Measurements from ENCODE around the gene PBXIP1.
"Not testable (repeated sequence)": the region's sequence is repeated elsewhere in the genome, so short reads cannot be mapped to it uniquely, and the experiment has no call there.

Gene PBXIP1

DNA sequence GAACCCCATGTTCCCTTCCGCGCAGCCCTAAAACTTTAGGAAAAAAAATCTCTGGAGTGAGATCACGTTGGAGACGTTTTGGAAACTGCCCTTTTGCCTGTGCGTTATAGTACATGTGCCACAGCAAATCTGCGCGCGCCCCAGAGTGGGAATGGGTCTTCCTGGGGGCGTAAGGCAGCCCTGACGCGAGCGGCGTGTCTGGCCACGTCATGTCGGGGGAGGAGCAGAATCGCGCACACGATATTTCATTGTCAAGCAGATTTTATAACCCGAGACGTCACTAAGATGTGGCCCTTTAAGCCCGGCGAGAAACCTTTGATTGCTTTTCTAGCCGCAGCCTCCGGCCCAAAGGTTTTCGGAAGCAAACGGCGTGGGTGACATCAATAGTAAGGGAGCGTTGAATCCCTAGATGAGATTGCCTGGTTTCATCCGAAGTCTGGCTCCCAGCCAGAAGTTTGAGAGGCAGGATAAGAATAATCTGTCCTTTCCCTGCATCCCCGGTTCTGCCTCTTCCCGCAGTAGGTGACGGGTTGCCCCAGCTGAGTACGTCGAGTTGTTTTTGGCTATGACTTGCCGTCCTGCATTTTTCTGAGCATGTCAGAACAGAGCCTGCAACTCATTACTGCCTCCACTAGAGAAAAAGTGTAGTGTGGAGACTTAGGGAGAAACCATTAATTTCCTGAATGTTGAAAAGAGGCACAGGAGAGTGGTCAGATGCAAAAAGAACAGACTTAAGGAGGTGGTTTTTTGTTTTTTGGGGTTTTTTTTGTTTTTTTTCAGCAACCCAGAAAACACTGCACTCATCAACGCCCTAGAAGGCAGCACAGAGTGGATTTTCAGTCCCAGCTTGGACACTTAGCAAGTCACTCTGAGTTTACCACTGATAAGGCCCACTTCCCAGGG lies 18.6 kb downstream of the PBXIP1 start:
- DNase-seq (ENCODE audit: low read depth in 2 of 2) = peak; percentile 70 to 77

DNA sequence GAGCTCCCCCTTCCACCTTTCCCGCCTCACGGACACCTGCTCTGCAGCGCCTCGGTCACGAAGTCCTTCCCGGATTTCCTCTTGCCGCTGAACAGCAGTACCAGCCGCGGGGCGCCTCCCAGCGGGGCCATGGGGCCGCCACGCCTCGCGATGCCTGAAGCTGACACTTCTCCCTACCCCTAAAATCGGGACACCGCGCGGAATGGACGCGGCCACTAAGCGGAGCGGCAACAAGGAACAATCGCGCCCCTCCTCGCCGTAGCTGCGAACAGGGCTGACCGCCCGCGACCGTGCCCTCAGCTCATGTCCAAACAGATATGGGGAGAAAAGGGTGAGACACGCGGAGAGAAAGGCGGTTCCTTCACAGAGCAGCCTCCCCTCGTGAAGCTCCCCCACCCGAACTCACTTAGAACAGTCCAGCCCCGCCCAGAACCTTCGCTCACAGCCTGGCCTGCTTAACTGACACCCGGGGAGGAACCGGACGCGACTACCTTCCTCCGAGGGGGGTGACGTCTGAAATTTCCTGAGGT lies 19.3 kb downstream of the PBXIP1 start, which contains the start of gene PMVK:
Gene PMVK (minus strand): TSS at position 165 of the 530 bp plus-strand sequence. CDS start 34 bp downstream, at position 131.
- DNase-seq (ENCODE audit: low read depth in 2 of 2) = peak; percentile 91 to 94

DNA sequence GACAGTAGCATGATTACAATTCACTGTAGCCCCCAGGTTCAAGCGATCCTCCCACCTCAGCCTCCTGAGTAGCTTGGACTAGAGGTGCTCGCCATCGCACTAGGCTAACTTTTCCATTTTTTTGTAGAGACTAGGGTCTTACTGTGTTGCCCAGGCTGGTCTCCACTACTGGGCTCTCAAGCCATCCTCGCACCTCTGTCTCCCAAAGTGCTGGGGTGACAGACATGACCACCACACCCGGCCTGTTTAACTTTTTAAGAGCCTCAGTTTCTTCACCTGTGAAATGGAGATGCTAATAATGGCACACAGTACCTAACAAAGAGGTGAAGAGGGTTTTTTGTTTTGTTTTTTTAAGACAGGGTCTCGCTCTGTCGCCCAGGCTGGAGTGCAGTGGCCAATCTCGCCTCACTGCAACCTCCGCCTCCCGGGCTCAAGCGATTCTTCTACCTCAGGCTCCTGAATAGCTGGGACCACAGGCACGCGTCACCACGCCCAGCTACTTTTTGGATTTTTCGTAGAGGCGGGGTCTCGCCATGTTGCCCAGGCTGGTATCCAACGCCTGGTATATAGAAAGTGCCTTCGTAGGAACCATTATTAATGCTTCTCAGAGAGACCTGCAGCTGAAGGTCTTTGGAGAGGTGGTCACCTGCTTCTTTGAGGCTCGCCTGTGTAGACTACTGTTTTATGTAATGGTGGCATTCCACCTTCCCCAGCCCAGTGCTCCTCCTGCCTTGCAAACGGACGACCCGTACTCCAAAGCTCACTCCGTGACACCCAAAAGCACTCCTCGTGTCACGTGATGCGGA lies 19.9 kb downstream of the PBXIP1 start:
- DNase-seq (ENCODE audit: low read depth in 2 of 2) = no peak

DNA sequence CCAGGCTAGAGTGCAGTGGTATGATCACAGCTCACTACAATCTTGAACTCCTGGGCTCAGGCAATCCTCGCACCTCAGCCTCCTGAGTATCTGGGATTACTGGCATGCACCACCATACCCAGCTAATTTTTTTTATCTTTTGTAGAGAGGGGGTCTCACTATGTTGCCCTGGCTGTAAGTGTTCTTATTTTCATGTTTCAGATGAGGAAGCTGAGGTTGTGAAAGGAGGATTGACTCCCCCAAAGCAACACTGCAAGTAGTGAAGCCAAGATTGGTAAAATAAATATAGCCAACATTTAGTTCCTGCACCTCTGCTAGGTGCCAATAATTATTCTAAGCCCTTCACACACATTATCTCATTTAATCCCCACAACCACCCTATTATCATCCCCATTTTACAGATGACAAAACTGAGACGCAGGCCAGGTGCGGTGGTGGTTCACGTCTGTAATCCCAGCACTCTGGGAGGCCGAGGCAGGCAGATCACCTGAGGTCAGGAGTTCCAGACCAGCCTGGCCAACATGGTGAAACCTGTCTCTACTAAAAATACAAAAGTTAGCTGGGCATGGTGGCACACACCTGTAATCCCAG lies 21.4 kb downstream of the PBXIP1 start:
- DNase-seq (ENCODE audit: low read depth in 2 of 2) = no peak

DNA sequence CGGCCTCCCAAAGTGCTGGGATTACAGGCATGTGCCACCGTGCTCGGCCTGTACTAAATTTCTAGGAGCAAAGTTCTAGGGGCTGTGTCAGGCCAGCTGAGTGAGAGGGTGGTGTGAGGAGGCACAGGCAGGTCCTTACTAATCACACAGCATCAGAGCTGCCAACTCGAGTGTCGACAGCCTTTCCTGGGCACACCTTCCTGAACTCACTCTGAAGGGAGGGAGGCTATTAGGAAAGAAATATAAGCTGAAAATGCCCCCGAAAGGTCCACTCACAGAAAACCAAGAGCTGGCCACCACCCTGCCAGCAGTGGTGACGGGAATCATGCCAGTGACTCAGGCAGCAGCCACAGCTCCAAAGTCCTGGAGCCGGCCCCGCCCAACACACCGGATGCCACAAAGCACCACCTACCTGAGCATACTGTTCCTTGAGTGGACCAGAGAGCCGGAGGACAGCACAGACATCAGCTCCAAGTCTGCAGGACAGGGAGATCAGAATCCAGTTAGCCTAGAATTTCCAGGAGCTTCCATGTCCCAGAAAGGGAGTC lies 23.9 kb downstream of the PBXIP1 start:
- no peak for DNase-seq (ENCODE audit: low read depth in 2 of 2)

DNA sequence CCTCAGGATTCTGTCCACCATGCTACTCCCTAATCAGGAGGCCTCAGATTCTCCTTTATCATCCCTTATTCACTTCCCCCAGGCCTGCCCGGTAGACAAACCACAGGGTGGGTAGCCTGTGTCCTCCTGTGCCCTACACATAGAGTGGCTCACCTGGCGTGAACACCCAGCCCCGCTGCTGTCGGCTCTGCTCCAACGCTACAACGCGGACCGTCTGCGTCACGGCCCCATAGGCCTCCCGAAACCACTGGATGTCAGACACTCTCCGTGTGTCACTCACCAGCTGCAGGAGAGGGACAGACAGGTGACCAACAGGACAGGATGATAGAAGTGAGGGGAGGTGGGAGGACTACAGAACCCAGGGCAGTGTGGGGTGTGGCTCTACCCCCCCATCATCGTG lies 29.7 kb downstream of the PBXIP1 start:
- DNase-seq (ENCODE audit: low read depth in 2 of 2) = no peak

DNA sequence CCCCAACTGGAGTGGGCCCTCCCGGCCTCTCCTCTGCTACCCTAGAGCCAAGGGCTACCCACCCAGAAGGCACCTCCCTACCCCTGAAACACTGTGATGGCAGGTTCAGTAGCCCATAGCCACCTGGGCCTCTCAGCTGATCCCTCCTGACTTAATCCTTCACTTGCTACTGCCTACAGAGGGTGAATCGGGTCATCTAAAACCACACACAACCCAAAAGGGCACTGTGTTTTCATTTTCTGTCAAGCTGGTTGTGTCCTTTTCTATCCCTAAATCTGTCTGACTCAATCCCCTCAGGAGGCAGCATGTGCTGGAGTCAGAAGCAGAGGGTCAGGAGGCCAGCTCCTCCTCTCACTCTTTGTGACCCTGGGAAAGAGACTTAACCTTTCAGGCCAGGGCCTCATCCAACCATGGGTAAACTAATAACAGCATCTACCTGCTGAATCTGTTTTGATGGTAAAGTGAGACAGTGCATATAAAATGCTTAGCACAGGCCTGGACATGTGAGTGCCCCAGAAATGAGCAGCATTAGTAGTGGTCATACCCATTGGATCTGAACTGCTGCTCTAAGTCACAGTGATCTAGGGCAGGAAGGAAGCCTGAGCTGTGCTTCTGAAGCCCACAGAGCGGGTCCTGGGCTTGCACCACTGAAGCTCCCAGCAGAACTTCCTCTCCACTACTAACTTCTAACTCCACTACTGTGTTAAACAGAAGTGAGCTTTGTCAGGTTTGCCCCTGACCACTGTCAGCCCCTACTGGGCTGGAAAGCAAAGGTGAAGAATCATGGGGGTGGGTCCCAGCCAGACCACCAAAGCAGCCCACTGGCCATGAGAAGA lies 30.3 kb downstream of the PBXIP1 start:
- no peak for DNase-seq (ENCODE audit: low read depth in 2 of 2)

DNA sequence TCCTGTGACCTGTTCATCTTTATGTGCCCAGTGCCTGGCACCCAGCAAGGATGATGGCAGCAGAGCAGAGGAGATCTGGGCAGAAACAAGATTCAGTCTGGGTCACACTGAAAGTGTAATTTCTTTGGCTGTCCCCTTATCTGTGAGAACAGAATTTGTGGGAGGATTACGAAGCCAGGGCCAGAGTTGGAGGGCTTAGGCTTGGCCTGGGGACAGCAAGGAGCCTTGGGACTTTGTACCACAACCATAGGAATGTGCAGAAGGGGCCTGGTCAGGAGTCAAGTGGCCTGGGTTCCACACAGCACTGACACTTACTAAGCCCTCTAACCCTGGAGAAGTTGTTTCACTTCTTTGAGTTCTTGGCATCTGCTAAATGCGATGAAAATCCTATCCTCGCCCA lies 32.2 kb downstream of the PBXIP1 start:
- DNase-seq (ENCODE audit: low read depth in 2 of 2) = no peak

DNA sequence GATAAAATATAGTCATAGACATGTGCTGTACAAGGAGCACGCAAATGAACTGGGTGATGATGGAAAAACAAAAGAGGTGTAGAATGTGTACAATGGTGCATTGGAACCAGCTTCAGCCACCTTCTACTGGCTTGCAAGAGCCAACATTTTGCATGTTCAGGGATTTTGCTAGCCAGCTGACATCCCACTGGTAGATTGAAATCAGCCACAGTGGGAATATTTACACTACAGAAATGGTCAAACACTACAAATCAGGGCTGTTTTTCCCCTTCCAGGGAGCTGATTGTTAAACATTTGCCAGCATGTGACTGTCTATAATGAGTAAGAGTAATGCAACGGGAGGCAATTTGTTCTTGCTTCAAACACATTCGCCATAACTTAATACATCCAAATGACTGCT lies 42.6 kb downstream of the PBXIP1 start:
- DNase-seq (ENCODE audit: low read depth in 2 of 2) = no peak

DNA sequence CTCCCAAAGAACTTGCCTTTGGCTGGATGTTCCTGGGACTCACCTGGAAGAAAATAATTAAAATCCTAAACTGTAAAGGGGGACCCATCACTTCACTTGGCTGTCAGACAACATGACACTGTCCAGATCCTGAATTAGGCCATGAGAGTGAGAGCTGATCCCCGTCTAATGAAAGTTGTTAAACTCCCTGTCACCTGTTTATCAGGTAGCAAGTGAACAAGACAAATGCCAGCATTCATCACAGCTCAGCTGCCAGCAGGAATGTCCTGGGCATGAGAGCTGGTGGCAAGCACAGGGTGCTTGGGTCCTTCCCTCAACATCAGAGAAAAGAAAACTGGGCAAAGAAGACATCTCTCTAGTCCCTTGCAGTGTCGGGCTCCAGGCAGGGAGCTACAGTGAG lies 43.1 kb downstream of the PBXIP1 start:
- no peak for DNase-seq (ENCODE audit: low read depth in 2 of 2)

DNA sequence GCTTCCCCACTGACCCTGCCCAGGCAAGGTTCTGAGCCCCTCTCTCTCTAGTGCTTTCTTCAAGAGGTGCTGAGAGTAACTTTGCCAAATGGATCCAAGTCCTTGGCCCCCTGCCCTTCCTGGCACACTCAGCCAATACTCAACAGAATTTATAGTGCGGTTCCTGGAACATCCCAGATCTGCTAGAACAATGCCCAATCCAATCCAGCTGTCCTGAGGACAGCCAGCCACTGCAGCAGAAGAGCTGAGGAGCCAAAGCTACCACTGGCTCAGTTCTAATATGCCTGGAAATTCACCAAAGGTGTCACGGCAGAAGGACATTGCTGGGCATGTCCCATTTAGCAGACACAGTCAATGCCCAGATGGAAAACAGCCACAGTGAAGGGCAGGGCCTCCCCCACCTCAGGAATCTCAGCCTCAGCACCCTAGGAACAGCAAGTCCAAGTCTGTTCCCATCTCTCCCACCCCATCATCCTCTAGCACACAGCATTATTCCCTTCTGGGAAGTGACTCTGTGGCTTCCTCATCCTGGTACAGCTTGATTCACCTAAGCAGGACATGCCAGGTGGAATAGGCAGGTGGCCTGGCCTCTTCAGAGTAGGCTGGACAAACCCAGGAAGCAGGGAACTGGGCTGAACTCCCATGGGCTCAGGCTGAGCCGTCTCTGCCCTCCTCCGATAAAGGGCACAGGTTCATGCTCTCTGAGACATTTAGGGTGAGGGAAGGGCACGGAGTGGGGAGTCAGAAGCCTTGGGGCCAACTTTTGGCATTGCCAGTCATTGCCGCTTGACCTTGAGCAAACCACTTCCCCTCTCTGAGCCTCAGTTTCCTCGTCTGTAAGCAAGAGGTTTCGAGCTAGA lies 44.0 kb downstream of the PBXIP1 start:
- DNase-seq (ENCODE audit: low read depth in 2 of 2) = no peak

DNA sequence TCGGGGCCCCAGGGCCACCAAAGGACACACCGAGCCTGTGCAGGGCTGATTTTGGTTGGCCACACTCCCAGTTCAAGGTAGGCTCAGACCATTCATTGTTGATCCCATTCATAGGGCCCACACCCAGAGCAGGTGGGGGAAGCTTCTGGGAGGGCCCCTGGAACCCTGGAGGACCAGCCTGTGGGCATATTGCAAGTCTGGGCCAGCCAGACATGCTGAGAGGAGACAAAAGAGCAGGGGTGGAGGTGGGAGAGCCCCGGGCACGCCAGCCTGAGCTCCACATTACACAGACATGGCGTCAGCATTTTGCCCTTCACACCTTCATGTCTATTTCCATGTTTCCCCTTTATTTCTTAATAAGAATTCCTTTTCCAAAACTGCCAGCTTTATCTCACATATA lies 45.0 kb downstream of the PBXIP1 start:
- no peak for DNase-seq (ENCODE audit: low read depth in 2 of 2)

DNA sequence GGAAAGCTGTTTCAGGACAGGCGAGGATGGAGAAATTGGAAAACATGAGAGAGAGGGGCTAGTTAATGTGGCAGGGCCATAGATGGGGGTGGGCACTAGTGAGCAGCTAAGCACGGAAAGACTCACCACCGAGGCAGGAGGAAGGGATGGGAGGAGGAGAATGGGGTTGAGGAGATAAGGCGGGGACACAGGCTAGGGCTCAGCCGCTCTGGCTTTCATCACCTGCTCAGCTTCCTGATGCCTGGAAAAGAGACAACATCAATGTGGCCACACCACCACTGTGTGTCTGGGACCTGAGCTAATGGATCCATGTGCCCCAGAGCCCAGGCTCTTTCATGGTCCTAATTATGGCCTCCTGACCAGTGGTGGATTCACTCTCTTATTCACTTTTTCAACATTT lies 47.0 kb downstream of the PBXIP1 start:
- DNase-seq (ENCODE audit: low read depth in 2 of 2) = no peak

DNA sequence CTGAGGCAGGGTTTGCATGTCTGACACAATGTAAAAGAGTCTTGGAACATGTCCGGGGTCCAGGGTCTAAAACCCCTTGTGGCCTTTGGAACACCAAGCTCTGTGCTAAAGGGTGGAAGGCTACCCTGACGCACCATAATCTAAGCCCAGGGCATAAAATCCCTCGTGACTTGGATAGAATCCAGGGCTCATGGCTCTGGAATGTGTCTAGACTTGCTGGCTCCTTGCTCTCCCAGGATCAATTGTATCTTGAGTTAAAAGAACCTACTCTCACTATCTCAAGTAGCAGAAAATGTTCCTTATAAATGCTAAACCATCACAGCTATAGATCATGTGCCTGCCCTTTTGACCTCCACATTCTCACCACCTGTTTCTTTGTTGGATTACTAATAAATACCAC lies 47.8 kb downstream of the PBXIP1 start:
- DNase-seq (ENCODE audit: low read depth in 2 of 2) = not testable (repeated sequence)

DNA sequence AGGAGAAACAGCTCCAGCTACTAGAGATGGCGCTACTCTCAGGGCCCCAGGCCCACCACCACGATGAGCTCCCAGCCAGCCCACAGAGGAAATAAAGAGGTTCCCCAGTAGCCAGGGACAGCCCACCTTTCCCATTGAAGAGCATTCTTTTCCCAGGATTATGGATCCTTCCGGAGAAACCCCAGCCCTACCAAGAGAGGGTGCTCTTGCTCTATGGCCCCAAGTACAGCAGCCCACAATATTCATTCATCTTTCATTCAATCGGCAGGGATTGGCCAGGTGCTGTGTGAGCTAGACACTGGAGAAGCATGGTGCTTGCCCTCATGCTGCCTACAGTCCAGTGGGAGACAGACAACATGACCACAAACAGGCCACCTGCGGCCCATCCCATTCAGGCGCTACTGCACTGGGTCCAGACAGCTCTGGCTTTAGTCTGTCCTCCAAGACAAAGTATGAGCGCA lies 49.2 kb downstream of the PBXIP1 start:
- DNase-seq (ENCODE audit: low read depth in 2 of 2) = no peak

DNA sequence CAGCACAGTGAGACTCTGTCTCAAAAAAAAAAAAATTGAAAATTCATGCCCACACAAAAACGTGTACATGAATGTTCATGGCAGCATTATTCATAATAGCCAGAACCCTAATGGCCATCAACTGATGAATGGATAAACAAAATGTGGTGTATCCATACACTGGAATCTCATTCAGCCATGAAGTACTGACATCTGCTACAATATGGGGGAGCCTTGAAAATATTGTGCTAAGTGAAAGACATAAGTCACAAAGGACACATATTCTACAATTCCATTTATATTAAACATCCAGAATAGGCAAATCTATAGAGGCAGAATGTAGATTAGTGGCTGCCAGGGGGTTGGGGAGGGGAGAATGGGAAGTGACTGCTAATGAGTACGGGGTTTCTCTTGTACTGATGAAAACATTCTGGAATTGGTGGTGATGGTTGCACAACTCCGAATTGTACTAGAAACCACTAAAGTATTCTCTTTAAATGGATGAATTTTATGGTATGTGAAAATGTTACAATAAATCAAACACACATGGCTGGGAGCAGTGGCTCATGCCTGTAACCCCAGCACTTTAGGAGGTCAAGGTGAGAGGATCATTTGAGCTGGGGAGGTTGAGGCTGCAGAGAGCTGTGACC lies 52.8 kb downstream of the PBXIP1 start:
- DNase-seq (ENCODE audit: low read depth in 2 of 2) = no peak

DNA sequence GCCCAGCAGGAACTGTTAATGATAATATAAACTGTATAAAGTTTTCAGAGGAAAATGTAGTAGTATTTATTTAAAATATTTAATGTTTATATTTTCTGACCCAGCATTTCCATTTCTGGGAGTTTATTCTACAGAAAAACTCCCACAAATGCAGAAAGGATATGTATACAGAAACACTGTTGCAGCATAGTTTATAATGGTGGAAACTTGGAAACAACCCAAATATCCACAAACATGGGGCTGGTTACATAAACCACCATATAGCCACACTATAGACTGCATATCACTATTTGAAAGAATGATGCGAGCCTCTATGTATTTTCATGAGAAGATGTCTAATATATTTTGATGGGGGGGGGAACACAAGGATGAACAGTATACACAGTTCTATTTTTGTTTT lies 54.3 kb downstream of the PBXIP1 start:
- no peak for DNase-seq (ENCODE audit: low read depth in 2 of 2)

DNA sequence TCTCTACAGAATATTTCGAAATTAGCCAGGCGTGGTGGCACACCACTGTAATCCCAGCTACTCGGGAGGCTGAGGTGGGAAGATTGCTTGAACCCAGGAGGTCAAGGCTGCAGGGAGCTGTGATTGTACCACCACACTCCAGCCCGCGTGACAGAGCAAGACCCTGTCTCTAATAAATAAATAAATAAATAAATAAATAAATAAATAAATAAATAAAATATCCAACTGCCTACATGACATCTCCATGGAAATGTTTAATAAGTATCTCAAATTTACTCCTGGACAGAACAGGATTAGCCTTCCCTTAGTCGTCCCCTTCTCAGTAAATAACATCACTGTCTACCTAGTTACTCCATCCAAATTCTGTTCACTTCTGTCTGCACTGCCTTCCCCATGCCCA lies 56.9 kb downstream of the PBXIP1 start:
- no peak for DNase-seq (ENCODE audit: low read depth in 2 of 2)

DNA sequence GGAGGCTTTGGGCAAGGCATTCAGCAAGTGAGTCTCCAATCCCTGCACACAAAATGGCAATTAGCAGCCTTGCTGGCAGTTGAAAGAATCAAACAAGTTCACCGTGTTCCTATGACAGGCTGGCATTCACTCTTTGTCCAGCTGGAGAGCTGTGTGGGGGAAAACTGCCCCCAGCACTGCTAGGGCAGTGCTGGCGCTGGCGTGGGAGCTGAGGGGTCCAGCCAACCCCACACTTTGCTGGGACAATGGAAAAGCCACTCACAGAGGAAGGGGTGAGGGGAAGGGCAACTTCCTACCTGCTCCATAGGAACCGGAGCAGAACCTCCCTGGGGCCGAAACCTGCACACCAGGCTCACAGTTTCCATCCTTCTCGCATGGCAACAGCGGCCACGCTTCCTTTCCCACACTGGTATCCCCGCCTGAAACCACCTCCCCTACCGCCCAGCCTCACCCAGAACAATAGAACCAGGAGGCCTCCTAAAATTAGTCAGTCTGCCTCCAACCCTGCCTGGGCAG lies 59.1 kb downstream of the PBXIP1 start:
- DNase-seq (ENCODE audit: low read depth in 2 of 2) = no peak

Measured in stimulated activated CD8-positive, alpha-beta memory T cell treated with anti-CD3 and anti-CD28 coated beads, Interleukin-15, amount 100 ng/mL, for 4 hours (primary cell).